Right atrium auricular region (tissue), 2 donors: ENCODE measurements around the gene DDAH1. TPM values are rescaled to one million over a fixed set of nuclear protein-coding genes. Genes with fewer than 3 reads are reported as not detected.

Experiments used
- DNase-seq: peaks from one replicate; pipeline ENCODE4 v3.0.0-alpha.2; 2019; ENCODE audit warnings: low spot score
- H3K27ac ChIP-seq, 2 donors: fragments of 200-600 bp; sonication (generic); 1 replicate in 1 of 2; 2 replicates in 1 of 2; pipeline ENCODE4 v1.5.1; 2016 to 2019
- H3K27me3 ChIP-seq, 2 donors: fragments of 200-600 bp; sonication (generic); one replicate each; pipeline versions ENCODE4 v1.5.1 to v1.6.0; 2017 to 2019
- H3K36me3 ChIP-seq: fragments of 200-600 bp; sonication (generic); one replicate; pipeline ENCODE4 v1.5.1; 2016
- H3K4me1 ChIP-seq, 2 donors: fragments of 200-600 bp; sonication (generic); one replicate each; pipeline versions ENCODE4 v1.5.1 to v1.6.0; 2017 to 2019
- H3K4me3 ChIP-seq, 2 donors: fragments of 200-600 bp; sonication (generic); 1 replicate in 1 of 2; 2 replicates in 1 of 2; pipeline ENCODE4 v1.5.1; 2017 to 2019; ENCODE audit warnings: mild to moderate bottlenecking in 1 of 2, moderate library complexity in 1 of 2
- H3K9me3 ChIP-seq, 2 donors: fragments of 200-600 bp; sonication (generic); one replicate each; pipeline ENCODE4 v1.5.1; 2019
- CTCF ChIP-seq, 2 donors: fragments of 200-600 bp; sonication (generic); IDR thresholded peaks; one replicate each; pipeline ENCODE4 v1.5.1; 2019; ENCODE audit warnings: antibody characterized with exemption in 2 of 2
- total RNA-seq, 2 donors: library from RNA; depleted of rRNA; stranded (reverse); fragments of >200 nt; gene quantifications; one replicate each; pipeline ENCODE4 v1.1.0, GENCODE V29; 2016

The DDAH1 gene
- total RNA-seq, 2 donors from 2014 or later: 10.8 to 18.3 TPM

- no peak for DNase-seq
- Histone ChIP-seq H3K27me3 (no peaks in the 10 kb centered on the region), H3K4me3 (no peak overlapping the region), H3K36me3 (no peaks in the 10 kb centered on the region), H3K4me1 (peaks cover 0 to 24% of the 10 kb centered on the region in 2 donors), H3K27ac (peak overlapping the region in 1 of 2 donors; percentile 7), H3K9me3 (no peaks in the 10 kb centered on the region)
- no peak for TF ChIP-seq CTCF (IDR thresholded peaks at IDR 0.05)
These were observed 104.0 kb downstream of the DDAH1 start for GRCh38 chr1:85360730-85361493.

DNA sequence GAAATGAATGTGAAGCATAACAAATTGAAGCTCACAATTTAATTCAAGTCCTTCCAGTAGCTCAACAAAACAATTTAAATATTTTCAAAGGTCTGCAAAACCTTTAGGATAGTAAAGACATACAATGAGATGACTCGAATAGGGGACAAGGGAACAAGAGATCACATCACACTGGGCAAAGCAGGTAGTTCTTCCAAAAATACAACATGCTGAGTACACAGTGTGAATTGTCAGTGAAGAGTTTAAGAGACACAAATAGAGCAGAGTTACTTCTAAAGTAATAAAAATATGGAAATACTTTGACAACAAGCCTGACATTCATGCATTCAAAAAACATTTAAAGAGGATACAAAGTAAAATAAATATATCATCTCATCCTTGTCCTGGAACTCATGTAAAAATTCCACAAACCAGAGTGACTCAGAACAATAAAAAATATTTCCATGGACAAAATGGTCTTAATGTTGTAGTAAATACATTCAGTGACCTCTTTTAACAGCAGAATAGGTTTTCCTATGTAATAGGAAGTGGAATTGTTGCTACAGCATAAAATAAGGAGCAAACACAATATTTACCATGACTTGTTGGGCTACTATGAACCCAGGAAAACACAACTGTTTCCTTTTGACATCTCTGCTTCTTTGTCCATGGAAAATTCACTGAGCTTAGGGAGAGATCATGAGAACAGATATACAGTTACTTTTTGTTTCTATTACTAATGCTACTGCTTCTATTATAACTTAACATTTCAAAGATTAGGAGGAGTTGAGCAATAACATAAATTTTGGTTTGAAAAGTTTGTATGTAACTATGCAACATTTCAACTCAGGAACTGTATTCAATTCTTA lies 104.9 kb downstream of the DDAH1 start:
- no peak for TF ChIP-seq CTCF (IDR thresholded peaks at IDR 0.05)
- Histone ChIP-seq H3K9me3 (no peaks in the 10 kb centered on the region), H3K27ac (peak overlapping the region; percentile 7 to 12), H3K4me1 (peaks cover 0 to 24% of the 10 kb centered on the region in 2 donors), H3K27me3 (no peaks in the 10 kb centered on the region), H3K36me3 (no peaks in the 10 kb centered on the region), H3K4me3 (no peak overlapping the region)
- DNase-seq: no peak

- no peak for DNase-seq
- H3K27ac ChIP-seq: no peak overlapping the region
- no peak overlapping the region for H3K4me3 ChIP-seq
- H3K4me1 ChIP-seq: peaks cover 0 to 24% of the 10 kb centered on the region in 2 donors
- no peaks in the 10 kb centered on the region for H3K9me3 ChIP-seq
- no peak for TF ChIP-seq CTCF (IDR thresholded peaks at IDR 0.05)
- H3K36me3 ChIP-seq: no peaks in the 10 kb centered on the region
- H3K27me3 ChIP-seq: no peaks in the 10 kb centered on the region
These were observed 106.1 kb downstream of the DDAH1 start for GRCh38 chr1:85358702-85359438.

DNA sequence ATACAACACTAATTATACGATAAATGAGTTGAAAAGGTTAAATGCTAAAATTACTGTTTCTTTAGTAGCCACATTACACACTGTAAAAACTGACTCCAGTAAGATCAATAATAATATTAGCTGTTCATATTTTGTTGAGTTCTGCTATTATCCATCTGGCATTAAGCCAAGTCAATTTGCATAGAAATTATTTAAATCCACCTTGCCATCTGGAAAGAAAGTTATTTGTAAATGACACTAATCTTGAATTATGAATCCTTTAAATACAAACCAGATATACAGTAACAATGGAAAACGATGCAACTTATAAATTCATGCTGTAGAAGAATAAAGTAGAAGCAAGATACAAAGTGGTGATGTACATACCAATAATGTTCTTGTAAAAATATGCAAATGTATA lies 107.1 kb downstream of the DDAH1 start:
- Histone ChIP-seq H3K36me3 (no peaks in the 10 kb centered on the region), H3K9me3 (no peaks in the 10 kb centered on the region), H3K4me1 (peaks cover 0 to 16% of the 10 kb centered on the region in 2 donors), H3K27me3 (no peaks in the 10 kb centered on the region), H3K4me3 (no peak overlapping the region), H3K27ac (no peak overlapping the region)
- no peak for DNase-seq
- TF ChIP-seq CTCF (IDR thresholded peaks at IDR 0.05): no peak

- Histone ChIP-seq H3K4me1 (peaks cover 0 to 10% of the 10 kb centered on the region in 2 donors), H3K9me3 (no peaks in the 10 kb centered on the region), H3K36me3 (no peaks in the 10 kb centered on the region), H3K27me3 (no peaks in the 10 kb centered on the region), H3K4me3 (no peak overlapping the region), H3K27ac (no peak overlapping the region)
- DNase-seq: no peak
- no peak for TF ChIP-seq CTCF (IDR thresholded peaks at IDR 0.05)
These were observed 108.8 kb downstream of the DDAH1 start for GRCh38 chr1:85356130-85356529.
